ENCODE data around the gene CRYBA2.

DNA sequence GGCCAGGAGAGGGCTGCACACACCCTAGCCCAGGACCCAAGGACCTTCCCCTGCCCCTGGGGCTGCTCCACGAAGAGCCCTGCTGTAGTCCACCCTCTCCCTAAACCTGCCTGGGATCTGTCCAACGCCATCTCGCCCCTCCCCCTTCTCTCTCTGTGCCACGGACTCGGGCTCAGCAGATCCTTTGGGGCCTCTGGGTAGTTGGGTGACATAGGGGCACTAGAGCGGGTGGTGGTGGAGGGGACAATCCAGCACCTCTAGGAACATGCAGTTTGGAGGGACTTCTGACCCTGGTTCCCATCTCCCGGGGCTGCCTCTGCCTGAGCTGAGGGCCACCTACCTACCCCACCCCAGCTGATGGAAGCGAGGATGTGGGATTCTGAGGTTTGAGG lies 7.3 kb upstream of the CRYBA2 start:
- no peak for TF ChIP-seq EZH2 (IDR thresholded peaks at IDR 0.05; ENCODE audit: borderline replicate concordance, low read length)
- TF ChIP-seq, protein P1, sequence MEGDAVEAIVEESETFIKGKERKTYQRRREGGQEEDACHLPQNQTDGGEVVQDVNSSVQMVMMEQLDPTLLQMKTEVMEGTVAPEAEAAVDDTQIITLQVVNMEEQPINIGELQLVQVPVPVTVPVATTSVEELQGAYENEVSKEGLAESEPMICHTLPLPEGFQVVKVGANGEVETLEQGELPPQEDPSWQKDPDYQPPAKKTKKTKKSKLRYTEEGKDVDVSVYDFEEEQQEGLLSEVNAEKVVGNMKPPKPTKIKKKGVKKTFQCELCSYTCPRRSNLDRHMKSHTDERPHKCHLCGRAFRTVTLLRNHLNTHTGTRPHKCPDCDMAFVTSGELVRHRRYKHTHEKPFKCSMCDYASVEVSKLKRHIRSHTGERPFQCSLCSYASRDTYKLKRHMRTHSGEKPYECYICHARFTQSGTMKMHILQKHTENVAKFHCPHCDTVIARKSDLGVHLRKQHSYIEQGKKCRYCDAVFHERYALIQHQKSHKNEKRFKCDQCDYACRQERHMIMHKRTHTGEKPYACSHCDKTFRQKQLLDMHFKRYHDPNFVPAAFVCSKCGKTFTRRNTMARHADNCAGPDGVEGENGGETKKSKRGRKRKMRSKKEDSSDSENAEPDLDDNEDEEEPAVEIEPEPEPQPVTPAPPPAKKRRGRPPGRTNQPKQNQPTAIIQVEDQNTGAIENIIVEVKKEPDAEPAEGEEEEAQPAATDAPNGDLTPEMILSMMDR (conservative IDR thresholded peaks at IDR 0.05 in 1 of 2, IDR thresholded peaks at IDR 0.05 in 1 of 2; ENCODE audit: extremely low read depth in 1 of 2, insufficient read depth in 1 of 2, low read depth in 1 of 2, low read length in 2 of 2), result no peak

All from mammary epithelial cell (primary cell).